ENCODE results near the gene ARFRP1.
A peak's percentile ranks its signal among the peaks of the same experiment; 100 is the strongest.

Gene ARFRP1

DNA sequence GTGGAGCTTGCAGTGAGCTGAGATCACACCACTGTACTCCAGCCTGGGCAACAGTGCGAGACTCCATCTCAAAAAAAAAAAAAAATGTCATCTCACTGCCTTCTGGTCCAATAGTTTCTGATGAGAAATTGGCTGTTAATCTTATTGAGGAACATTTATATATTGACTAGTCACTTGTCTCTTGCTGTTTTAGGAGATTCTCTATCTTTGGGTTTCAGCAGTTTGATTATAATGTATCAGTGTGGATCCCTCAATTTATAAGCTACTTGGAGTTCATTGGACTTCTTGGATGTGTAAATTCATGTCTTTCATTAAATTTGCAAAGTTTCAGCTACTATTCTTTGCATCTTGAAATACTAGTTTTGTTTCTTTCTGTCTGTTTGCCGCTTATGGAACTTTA, 11.2 kb upstream of the ARFRP1 start:
- no peak for DNase-seq (ENCODE audit: low read depth)
- TF ChIP-seq, protein P1, sequence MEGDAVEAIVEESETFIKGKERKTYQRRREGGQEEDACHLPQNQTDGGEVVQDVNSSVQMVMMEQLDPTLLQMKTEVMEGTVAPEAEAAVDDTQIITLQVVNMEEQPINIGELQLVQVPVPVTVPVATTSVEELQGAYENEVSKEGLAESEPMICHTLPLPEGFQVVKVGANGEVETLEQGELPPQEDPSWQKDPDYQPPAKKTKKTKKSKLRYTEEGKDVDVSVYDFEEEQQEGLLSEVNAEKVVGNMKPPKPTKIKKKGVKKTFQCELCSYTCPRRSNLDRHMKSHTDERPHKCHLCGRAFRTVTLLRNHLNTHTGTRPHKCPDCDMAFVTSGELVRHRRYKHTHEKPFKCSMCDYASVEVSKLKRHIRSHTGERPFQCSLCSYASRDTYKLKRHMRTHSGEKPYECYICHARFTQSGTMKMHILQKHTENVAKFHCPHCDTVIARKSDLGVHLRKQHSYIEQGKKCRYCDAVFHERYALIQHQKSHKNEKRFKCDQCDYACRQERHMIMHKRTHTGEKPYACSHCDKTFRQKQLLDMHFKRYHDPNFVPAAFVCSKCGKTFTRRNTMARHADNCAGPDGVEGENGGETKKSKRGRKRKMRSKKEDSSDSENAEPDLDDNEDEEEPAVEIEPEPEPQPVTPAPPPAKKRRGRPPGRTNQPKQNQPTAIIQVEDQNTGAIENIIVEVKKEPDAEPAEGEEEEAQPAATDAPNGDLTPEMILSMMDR (conservative IDR thresholded peaks at IDR 0.05; ENCODE audit: control insufficient read depth, insufficient read depth, low read depth, low read length): no peak
- H3K4me3 ChIP-seq (ENCODE audit: control insufficient read depth, low read depth, low read length): no peak overlapping the region

DNA sequence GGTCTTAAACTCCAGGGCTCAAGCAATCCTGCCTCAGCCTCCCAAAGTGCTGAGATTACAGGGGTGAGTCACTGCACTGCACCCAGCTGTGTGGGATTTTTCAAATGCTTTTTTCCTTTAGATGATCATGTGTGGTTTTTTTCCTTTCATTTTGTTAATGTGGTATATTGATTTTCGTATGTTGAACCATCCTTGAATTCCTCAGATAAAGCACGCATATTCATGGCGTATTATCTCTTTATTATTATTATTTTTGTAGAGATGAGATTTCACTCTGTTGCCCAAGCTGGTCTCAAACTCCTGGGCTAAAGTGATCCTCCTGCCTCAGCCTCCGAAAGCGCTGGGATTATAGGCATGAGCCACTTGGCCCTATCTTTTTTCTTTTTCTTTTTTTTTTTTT, 7.1 kb upstream of the ARFRP1 start:
- no peak overlapping the region for H3K4me3 ChIP-seq (ENCODE audit: control insufficient read depth, low read depth, low read length)
- DNase-seq (ENCODE audit: low read depth): no peak
- TF ChIP-seq, protein P1 (conservative IDR thresholded peaks at IDR 0.05; ENCODE audit: control insufficient read depth, insufficient read depth, low read depth, low read length): no peak

DNA sequence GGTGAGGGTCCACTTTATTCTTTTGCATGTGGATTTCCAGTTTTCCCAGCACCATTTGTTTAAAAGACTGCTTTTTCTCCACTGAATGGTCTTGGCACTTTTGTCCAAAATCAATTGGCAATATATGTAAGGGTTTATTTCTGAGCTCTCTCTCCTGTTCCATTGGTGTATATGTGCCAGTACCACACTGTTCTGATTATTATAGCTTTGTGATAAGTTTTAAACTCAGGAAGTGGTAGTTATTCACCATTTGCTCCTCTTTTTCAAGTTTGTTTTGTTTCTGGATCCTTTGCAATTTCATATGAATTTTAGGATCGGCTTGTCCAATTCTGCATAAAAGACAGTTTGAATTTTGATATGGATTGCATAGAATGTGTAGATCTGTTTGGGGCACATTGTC, 4.4 kb upstream of the ARFRP1 start:
- H3K4me3 ChIP-seq (ENCODE audit: control insufficient read depth, low read depth, low read length): no peak overlapping the region
- TF ChIP-seq, protein P1 (conservative IDR thresholded peaks at IDR 0.05; ENCODE audit: control insufficient read depth, insufficient read depth, low read depth, low read length): no peak
- no peak for DNase-seq (ENCODE audit: low read depth)

DNA sequence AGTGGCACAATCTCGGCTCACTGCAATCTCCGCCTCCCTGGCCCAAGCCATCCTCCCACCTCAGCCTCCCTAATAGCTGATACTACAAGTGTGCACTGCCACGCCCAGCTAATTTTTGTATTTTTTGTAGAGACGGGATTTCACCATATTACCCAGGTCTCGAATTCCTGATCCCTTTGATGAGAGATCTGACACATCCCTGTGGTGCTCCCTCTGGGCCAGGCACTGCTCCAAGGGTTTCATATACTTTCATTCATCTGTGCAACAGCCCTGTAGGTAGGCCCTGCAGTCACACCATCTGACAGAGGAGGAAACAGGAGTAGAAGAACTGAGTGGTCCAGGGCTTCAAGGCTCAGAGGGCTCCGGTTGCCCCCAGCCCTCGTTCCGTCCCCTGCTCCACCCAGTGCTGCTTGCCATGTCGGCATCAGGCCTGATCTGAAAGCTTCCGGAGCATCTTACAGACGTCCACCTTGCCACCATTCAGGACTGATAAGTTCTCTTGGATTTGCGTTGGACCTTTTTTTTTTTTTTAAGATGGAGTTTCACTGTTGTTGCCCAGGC, 3.4 kb upstream of the ARFRP1 start:
- TF ChIP-seq, protein P1 (conservative IDR thresholded peaks at IDR 0.05; ENCODE audit: control insufficient read depth, insufficient read depth, low read depth, low read length): no peak
- DNase-seq (ENCODE audit: low read depth): no peak
- H3K4me3 ChIP-seq (ENCODE audit: control insufficient read depth, low read depth, low read length): no peak overlapping the region

DNA sequence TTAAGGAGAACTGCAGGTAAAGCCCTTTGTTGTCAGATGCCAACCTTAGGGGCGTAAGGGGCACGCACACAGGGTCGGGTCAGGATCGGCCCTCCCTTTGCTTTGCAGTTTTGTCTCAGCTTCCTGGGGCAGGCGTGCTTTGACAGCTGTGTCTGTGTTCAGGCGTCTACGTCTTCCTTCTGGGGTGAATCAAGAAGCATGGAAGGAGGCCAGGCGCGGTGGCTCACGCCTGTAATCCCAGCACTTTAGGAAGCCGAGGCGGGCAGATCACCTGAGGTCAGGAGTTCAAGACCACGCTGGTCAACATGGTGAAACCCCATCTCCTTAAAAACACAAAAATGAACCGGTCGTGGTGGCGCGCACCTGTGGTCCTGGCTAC, 1.4 kb upstream of the ARFRP1 start:
- TF ChIP-seq, protein P1 (conservative IDR thresholded peaks at IDR 0.05; ENCODE audit: control insufficient read depth, insufficient read depth, low read depth, low read length): no peak
- H3K4me3 ChIP-seq (ENCODE audit: control insufficient read depth, low read depth, low read length): peak overlapping the region; percentile 72
- no peak for DNase-seq (ENCODE audit: low read depth)

DNA sequence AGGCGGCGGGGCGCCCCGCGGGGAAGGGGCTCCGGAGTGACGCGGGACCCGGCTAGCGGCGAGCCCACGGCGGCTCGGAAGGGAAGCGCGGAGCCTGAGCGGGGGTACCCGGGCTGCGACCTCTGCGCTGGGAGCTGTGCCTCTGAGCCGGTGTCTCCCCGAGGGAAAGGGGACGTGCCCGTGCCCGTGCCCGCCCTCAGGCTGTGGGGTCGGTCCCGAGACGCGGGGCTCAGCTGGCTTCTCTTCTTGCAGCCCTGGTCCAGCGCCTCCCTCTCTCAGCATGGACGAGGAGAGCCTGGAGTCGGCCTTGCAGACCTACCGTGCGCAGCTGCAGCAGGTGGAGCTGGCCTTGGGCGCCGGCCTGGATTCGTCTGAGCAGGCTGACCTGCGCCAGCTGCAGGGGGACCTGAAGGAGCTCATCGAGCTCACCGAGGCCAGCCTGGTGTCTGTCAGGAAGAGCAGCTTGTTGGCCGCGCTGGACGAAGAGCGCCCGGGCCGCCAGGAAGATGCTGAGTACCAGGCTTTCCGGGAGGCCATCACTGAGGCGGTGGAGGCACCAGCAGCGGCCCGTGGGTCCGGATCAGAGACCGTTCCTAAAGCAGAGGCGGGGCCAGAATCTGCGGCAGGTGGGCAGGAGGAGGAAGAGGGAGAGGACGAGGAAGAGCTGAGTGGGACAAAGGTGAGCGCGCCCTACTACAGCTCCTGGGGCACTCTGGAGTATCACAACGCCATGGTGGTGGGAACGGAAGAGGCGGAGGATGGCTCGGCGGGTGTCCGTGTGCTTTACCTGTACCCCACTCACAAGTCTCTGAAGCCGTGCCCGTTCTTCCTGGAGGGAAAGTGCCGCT, 749 bp upstream of the ARFRP1 start:
- no peak for DNase-seq (ENCODE audit: low read depth)
- peak overlapping the region; percentile 72 for H3K4me3 ChIP-seq (ENCODE audit: control insufficient read depth, low read depth, low read length)
- TF ChIP-seq, protein P1 (conservative IDR thresholded peaks at IDR 0.05; ENCODE audit: control insufficient read depth, insufficient read depth, low read depth, low read length): no peak

Measured in fibroblast of mammary gland (primary cell).